IMR-90 (cell line): ENCODE results near the gene SFT2D3. TPM values are rescaled to one million over a fixed set of nuclear protein-coding genes. Genes with fewer than 3 reads are reported as not detected.

ENCODE experiments used
- ATAC-seq: fragments of 200-7000 bp; cut with Tn5 transposase; 2 replicates; pipeline ENCODE4 v1.9.1; 2020; ENCODE audit warnings: low read depth, mild to moderate bottlenecking, moderate library complexity
- BruUV-seq: library from RNA; stranded (reverse); fragments of 400-500 nt; replicated peaks from 2 replicates; lab custom pipeline; 2021; lab: Mats Ljungman, UMichigan
- CTCF ChIA-PET: fragments of 300-600 bp; formaldehyde crosslinking; extraction: SDS; loops from one replicate; lab custom pipeline; 2021; ENCODE audit warnings: antibody characterized with exemption; lab: Yijun Ruan, JAX
- POLR2A ChIA-PET: fragments of 300-600 bp; sonication (Branson Sonifier 250); formaldehyde crosslinking; loops from one replicate; lab custom pipeline; 2022; ENCODE audit warnings: antibody characterized with exemption; ENCODE audit not compliant: unreplicated experiment; lab: Charles Lee
- DNase-seq: peaks from one replicate; pipeline ENCODE4 v3.0.0; 2013
- H2AFZ ChIP-seq: replicated peaks from 2 replicates; pipeline ENCODE3; 2013; ENCODE audit warnings: low read length, mild to moderate bottlenecking; ENCODE audit not compliant: poor library complexity
- H2AK5ac ChIP-seq: 2 replicates; pipeline ENCODE4 v1.6.1; 2013; ENCODE audit warnings: low read depth, low read length, inconsistent platforms
- H2AK9ac ChIP-seq: replicated peaks from 2 replicates; pipeline ENCODE3; 2013; ENCODE audit warnings: mild to moderate bottlenecking, low read depth, low read length, moderate library complexity; ENCODE audit not compliant: poor library complexity
- H2BK120ac ChIP-seq: 2 replicates; pipeline ENCODE4 v1.6.1; 2013; ENCODE audit warnings: low read depth, low read length, inconsistent platforms
- H2BK15ac ChIP-seq: 3 replicates; pipeline ENCODE4 v1.6.1; 2013; ENCODE audit warnings: low read depth, low read length, inconsistent platforms
- H2BK20ac ChIP-seq: 2 replicates; pipeline ENCODE4 v1.6.1; 2013; ENCODE audit warnings: low read depth, mild to moderate bottlenecking, inconsistent platforms, low read length, moderate library complexity
- H2BK5ac ChIP-seq: 2 replicates; pipeline ENCODE4 v1.6.1; 2013; ENCODE audit warnings: mild to moderate bottlenecking, low read depth, low read length, inconsistent platforms; ENCODE audit not compliant: poor library complexity, severe bottlenecking
- H3K14ac ChIP-seq: replicated peaks from 2 replicates; pipeline ENCODE4 v1.6.1; 2013; ENCODE audit warnings: low read depth, low read length, inconsistent platforms
- H3K18ac ChIP-seq: 2 replicates; pipeline ENCODE4 v1.6.1; 2013; ENCODE audit warnings: low read depth, low read length, control low read depth
- H3K23ac ChIP-seq: 2 replicates; pipeline ENCODE4 v1.6.1; 2013; ENCODE audit warnings: low read depth, low read length, inconsistent platforms
- H3K27ac ChIP-seq: 2 replicates; pipeline ENCODE4 v1.5.1; 2013; ENCODE audit warnings: mild to moderate bottlenecking, control low read depth, low read length; ENCODE audit not compliant: insufficient read depth
- H3K27me3 ChIP-seq: 2 replicates; pipeline ENCODE4 v1.6.1; 2013; ENCODE audit warnings: low read length; ENCODE audit not compliant: control insufficient read depth, insufficient read depth
- H3K36me3 ChIP-seq: 2 replicates; pipeline ENCODE4 v1.6.1; 2013; ENCODE audit warnings: low read length, mixed read lengths; ENCODE audit not compliant: control insufficient read depth, insufficient read depth
- H3K4ac ChIP-seq: 2 replicates; pipeline ENCODE4 v1.6.1; 2013; ENCODE audit warnings: low read depth, low read length, inconsistent platforms
- H3K4me1 ChIP-seq: 2 replicates; pipeline ENCODE4 v1.6.1; 2013; ENCODE audit warnings: low read length, mixed read lengths; ENCODE audit not compliant: control insufficient read depth, insufficient read depth
- H3K4me2 ChIP-seq: 2 replicates; pipeline ENCODE4 v1.6.1; 2013; ENCODE audit warnings: low read depth, mild to moderate bottlenecking, control low read depth, low read length, moderate library complexity
- H3K4me3 ChIP-seq: 2 replicates; pipeline ENCODE4 v1.5.1; 2013; ENCODE audit warnings: low read depth, mild to moderate bottlenecking, control low read depth, low read length, moderate library complexity; ENCODE audit not compliant: insufficient read depth
- H3K56ac ChIP-seq: 2 replicates; pipeline ENCODE4 v1.6.1; 2013; ENCODE audit warnings: low read length, inconsistent platforms; ENCODE audit not compliant: insufficient read depth; ENCODE audit errors: extremely low read depth
- H3K79me1 ChIP-seq, 2 experiments: 2 replicates each; pipeline ENCODE4 v1.6.1; 2013; ENCODE audit warnings: low read length in 2 of 2, inconsistent platforms in 1 of 2, low read depth in 1 of 2
- H3K9ac ChIP-seq: 2 replicates; pipeline ENCODE4 v1.6.1; 2013; ENCODE audit warnings: low read depth, low read length, control low read depth
- H3K9me1 ChIP-seq: 2 replicates; pipeline ENCODE4 v1.6.1; 2013; ENCODE audit warnings: low read length, inconsistent platforms; ENCODE audit not compliant: insufficient read depth
- H3K9me3 ChIP-seq: 2 replicates; pipeline ENCODE4 v1.6.1; 2013; ENCODE audit warnings: low read length; ENCODE audit not compliant: control insufficient read depth, insufficient read depth
- H4K20me1 ChIP-seq: 2 replicates; pipeline ENCODE4 v1.6.1; 2013; ENCODE audit warnings: low read length, inconsistent platforms; ENCODE audit not compliant: insufficient read depth
- H4K5ac ChIP-seq: 2 replicates; pipeline ENCODE4 v1.6.1; 2013; ENCODE audit warnings: mild to moderate bottlenecking, low read depth, low read length, control low read depth
- H4K8ac ChIP-seq, 2 experiments: 2 replicates each; pipeline ENCODE4 v1.6.1; 2013; ENCODE audit warnings: low read depth in 2 of 2, low read length in 2 of 2, control low read depth in 1 of 2, inconsistent platforms in 1 of 2
- H4K91ac ChIP-seq: 2 replicates; pipeline ENCODE4 v1.6.1; 2013; ENCODE audit warnings: low read depth, low read length, inconsistent platforms; ENCODE audit not compliant: insufficient read depth
- BHLHE40 ChIP-seq: fragments of 150-350 bp; IDR thresholded peaks from 2 replicates; pipeline ENCODE4 v1.6.1; 2016; ENCODE audit warnings: mild to moderate bottlenecking, low read depth, low read length
- RAD21 ChIP-seq: IDR thresholded peaks from 2 replicates; pipeline ENCODE4 v1.6.1; 2012; ENCODE audit warnings: low read length, improper control_type of control experiment
- SMC3 ChIP-seq: fragments of 150-350 bp; IDR thresholded peaks from 2 replicates; pipeline ENCODE4 v1.6.1; 2016; ENCODE audit warnings: low read depth, mild to moderate bottlenecking, antibody characterized with exemption, low read length, moderate library complexity
- WGBS, 2 experiments: methylation state at CpG; one replicate each; pipeline versions ENCODE4 v1.1.5 to v1.1.7; 2013; ENCODE audit warnings: missing lambda C conversion rate in 2 of 2; ENCODE audit not compliant: insufficient read length in 1 of 2; ENCODE audit errors: extremely low coverage in 2 of 2; 5-methylcytosine and 5-hydroxymethylcytosine counted together
- dilution Hi-C: fragments of 300-500 bp; cut with HindIII; formaldehyde crosslinking; loops from one replicate; pipeline ENCODE4 v1.14.3; 2018; ENCODE audit warnings: low sequenced_read_pairs; ENCODE audit not compliant: unreplicated experiment
- in situ Hi-C: fragments of 300-500 bp; cut with MboI; formaldehyde crosslinking; loops from 3 replicates; pipeline ENCODE4 v1.14.3; 2019; ENCODE audit warnings: low sequenced_read_pairs, inconsistent platforms, mixed read lengths
- intact Hi-C: fragments of 100-400 bp; cut with micrococcal nuclease; formaldehyde crosslinking; loops from 2 replicates; pipeline ENCODE4 v1.10.0; 2022
- polyA plus RNA-seq, 3 experiments: library from polyadenylated mRNA; depleted of rRNA; stranded (reverse); fragments of >200 nt; gene quantifications; 2 replicates each; pipeline ENCODE4 v1.2.3, GENCODE V29; 2012; ENCODE audit warnings: low replicate concordance in 1 of 3
- total RNA-seq: library from RNA; depleted of rRNA; stranded (reverse); fragments of >200 nt; gene quantifications from 2 replicates; pipeline ENCODE4 v1.2.3, GENCODE V29; 2012

Gene SFT2D3
- total and polyA plus RNA-seq, 2 of the 4 experiments (the other 2 are of a cell fraction): 2.5 to 3.1 TPM

DNA sequence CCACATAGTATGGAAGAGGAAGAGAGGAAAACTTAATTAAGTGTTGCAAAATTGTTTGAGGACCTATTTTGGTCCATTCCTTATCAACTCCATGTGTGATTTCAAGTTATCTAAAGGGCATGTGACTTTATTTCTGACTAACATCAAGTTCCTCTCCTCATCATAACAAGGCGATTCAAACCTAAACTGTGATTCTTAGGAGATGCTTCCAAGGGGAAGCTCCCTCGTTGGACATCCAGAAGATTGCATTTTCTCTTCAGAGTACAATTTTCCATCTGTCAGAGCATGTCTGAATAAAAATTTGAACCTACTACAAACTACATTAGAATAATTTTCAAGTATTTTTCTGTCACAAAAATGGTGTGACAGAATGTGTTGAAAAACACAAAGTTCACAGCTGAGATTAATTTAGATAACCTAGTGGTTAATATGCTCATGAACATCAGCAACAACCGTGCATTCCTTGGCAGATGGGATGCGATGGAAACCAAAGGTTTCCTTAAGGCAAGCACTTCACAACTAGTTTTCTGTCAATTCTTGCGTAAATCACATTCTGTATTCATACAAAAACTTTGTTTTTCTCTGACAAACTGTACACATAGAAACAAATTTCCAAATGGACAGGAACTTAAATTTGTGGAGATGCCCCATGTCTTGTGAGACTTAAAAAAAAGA, 4.2 kb downstream of the SFT2D3 start (continued):
- no peak for TF ChIP-seq RAD21

DNA sequence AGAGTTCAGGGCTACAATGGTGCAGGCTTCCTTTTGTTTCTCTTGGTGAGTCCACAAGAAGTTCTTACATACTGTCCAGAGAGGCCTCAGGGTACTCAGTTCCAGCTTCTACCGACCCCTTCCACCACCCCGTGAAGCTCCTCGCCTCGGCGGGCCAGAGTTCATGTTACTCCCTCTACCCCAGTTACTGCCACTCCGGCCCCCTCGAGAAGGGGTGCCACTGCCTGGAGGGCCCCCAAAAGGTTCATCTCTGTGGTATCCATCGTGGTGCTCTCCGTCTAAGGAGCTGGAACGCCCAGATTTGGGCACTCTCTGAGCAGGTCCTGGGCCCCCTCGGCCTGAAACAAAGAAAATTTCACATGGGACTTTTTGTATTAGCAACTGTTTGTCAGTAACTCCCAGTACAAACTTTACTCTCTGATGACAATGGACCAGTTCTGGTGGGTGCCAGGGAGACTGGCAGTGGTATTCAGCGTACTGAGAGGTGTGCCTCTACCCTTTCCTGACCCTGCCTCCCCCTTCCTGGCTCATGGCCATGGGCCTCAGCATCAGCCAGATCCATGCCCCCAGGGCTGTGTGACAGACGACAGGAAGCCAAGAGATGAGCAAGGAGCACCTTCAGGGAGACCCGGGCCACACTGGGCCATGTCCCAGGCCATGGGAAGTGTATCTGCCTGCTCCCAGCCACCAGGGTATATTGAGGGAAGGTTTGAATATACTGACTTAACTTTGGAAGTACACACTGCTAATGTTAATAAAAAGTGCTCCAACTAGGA, 5.1 kb downstream of the SFT2D3 start:
- intact Hi-C loops (loop anchor here (10.0 kb wide), 1 partner anchor 182 kb away; the partner anchor contains the start of gene IWS1), dilution Hi-C loops (no loop called here), in situ Hi-C loops (no loop called here)
- Histone ChIP-seq H2AK9ac (no peak overlapping the region), H3K36me3 (peaks cover 38% of the 10 kb centered on the region), H3K23ac (no peak overlapping the region), H3K27me3 (no peaks in the 10 kb centered on the region), H3K4me2 (no peak overlapping the region), H2AFZ (no peak overlapping the region), H2AK5ac (0 out of 2 replicates have a peak overlapping the region, but pooled peaks have one; percentile 8), H3K18ac (no peak overlapping the region), H4K91ac (no peak overlapping the region; the same call in 1 of the 2 replicates), H3K27ac (peak overlapping the region; percentile 17; the same call in 1 of the 2 replicates), H3K9me1 (peaks cover 12% of the 10 kb centered on the region), H3K79me1 (peaks cover 14 to 40% of the 10 kb centered on the region in 2 experiments), H3K9ac (no peak overlapping the region), H3K56ac (no peak overlapping the region), H4K8ac (no peak overlapping the region), H3K9me3 (no peaks in the 10 kb centered on the region), H2BK120ac (no peak overlapping the region), H4K20me1 (peaks cover 11% of the 10 kb centered on the region; the same call in 1 of the 2 replicates), H2BK20ac (no peak overlapping the region), H3K4me1 (peaks cover 7% of the 10 kb centered on the region), H4K5ac (no peak overlapping the region), H3K4me3 (no peak overlapping the region), H2BK15ac (no peak overlapping the region), H2BK5ac (no peak overlapping the region), H3K14ac (no peak overlapping the region), H3K4ac (no peak overlapping the region)
- TF ChIP-seq BHLHE40 (no peak), SMC3 (no peak)
- ChIA-PET CTCF (no interaction called here), POLR2A (interaction anchor here (0.6 kb wide), 1 partner anchor 180 kb away, joined by 9 read pairs; the partner anchor contains the start of gene IWS1)
- ATAC-seq: no peak
- no TSS peak for BruUV-seq
- no peak for DNase-seq
- 90% methylated on average over 7 of the region's 14 CpGs; no CpG with 5 or more reads in 1 of the 2 experiments for WGBS, 2 experiments
